Stimulated activated CD4-positive, alpha-beta T cell treated with anti-CD3 and anti-CD28 coated beads, TNF-alpha, amount 100 ng/mL, for 4 hours (primary cell): ENCODE data around the gene PRXL2B.
"Not testable (repeated sequence)": the region's sequence is repeated elsewhere in the genome, so short reads cannot be mapped to it uniquely, and the experiment has no call there.

Experiments
- DNase-seq, 3 experiments: peaks; one replicate each; pipeline ENCODE4 v3.0.0-alpha.2; 2020; ENCODE audit warnings: low read depth in 3 of 3

Gene PRXL2B

GRCh38 chr1:2586154-2587070, at the start of gene PRXL2B:
TSS of gene PRXL2B (plus strand) at chr1:2586777. CDS start at chr1:2586886, 109 bp downstream.
- peak; percentile 94 to 98 (median 95) for DNase-seq

DNA sequence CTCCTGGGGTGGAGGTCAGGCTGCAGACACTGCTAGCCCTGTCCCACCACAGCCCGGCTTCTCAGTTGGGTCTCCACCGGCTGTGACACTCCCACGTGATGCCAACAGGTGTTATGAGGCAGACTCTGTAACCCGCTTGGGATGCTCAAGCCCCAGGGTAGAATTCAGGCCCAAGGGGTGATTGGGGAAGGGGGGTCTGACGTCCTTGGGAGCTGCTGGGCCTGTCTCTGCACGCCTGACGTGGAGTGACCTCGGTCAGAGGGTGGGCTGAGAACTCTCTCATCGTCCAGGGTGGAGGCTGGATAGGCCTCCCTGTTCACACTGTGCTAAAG, 48.8 kb upstream of the PRXL2B start:
- no peak for DNase-seq

GRCh38 chr1:2538376-2538775, 48.2 kb upstream of the PRXL2B start:
- DNase-seq, result no peak

DNA sequence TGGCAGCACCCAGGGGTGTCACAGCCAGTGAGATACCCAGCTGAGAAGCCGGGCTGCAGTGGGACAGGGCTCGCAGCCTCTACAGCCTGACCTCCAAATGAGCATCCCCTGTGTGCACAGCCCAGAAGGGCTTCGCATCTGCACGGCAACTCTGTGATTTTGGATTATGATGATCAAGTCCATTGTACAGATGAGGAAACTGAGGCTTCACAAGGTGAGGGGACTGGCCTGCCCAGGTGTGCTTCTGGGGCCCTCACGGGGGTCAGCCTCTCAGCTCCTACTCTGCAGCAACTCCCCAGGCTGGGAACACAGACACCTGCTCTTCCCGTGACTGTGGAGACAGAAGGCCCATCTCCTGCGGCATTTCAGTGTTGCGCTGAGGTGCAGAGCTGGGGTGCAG, 47.7 kb upstream of the PRXL2B start:
- DNase-seq, result no peak

- no peak for DNase-seq
Measured at GRCh38 chr1:2539312-2539907, 47.2 kb upstream of the PRXL2B start.

DNA sequence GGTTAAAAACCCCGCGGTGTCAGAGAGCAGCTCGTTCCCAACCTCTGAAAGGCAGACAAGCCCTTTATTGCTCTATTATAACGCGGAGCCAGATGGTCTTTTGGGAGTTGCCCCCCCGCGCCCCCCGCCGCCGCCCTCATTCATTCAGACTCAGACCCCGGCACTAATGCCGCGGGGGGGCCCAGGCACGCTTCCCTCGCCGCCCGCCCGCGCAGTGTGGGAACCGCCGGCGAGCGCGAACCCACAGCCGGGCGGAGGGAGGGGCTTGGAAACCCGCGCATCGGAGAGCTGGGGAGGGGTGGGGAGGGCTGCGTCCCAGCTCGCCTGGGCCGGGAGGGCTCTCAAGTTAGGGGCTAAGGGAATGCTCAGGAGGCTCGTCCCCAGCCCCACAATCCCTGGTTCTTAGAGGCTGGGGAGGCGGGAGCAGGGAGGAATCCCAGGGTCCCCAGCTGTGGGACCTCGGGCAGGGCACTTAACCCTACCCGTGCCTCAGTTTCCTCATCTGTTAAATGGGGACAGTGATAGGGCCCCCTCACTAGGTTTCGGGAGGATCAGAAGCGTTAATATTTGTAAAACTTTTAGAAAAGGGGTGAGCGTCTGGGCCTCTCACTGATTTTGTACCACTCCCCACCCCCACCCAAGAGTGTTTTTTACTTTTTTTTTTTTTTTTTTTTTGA, 45.6 kb upstream of the PRXL2B start:
- no peak for DNase-seq

GRCh38 chr1:2541619-2542245, 44.8 kb upstream of the PRXL2B start:
- no peak for DNase-seq

DNA sequence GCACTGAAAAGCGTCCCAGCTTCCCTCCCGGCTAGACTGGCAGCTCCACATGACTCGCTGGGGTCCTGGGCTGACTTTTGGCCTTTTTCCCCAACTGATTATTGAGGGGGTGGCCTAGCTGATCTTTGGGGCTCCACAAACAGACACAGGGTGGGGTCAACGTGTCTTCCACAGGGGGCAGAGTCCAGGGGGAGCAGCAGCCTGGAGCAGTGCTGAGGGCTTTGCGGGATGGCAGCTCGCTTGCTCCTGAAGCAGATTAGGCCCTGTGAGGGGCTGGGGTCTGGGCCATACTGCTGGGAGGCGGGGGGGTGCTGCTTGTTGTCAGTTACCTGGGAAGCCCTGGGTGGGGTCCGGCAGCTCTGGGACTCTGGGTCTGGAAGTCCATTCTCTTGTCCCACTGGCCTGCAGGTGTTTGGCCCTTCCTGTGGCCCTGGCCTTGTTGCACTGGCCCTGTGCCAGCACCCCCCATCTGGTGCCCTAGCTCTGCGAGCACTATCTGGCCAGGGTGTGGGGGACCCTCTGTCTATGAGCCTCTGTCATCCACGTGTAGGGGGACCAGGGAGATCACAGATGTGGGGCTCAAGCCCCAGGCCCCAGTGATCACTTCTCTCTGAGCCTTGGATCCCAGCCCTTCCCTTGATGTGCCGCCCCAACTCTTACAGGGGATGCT, 44.2 kb upstream of the PRXL2B start:
- DNase-seq, result no peak

- DNase-seq, result no peak
Measured at GRCh38 chr1:2543543-2544092, 43.0 kb upstream of the PRXL2B start.

GRCh38 chr1:2544093-2544874, 42.3 kb upstream of the PRXL2B start:
- DNase-seq, result no peak

GRCh38 chr1:2544875-2545640, 41.5 kb upstream of the PRXL2B start:
- no peak for DNase-seq

DNA sequence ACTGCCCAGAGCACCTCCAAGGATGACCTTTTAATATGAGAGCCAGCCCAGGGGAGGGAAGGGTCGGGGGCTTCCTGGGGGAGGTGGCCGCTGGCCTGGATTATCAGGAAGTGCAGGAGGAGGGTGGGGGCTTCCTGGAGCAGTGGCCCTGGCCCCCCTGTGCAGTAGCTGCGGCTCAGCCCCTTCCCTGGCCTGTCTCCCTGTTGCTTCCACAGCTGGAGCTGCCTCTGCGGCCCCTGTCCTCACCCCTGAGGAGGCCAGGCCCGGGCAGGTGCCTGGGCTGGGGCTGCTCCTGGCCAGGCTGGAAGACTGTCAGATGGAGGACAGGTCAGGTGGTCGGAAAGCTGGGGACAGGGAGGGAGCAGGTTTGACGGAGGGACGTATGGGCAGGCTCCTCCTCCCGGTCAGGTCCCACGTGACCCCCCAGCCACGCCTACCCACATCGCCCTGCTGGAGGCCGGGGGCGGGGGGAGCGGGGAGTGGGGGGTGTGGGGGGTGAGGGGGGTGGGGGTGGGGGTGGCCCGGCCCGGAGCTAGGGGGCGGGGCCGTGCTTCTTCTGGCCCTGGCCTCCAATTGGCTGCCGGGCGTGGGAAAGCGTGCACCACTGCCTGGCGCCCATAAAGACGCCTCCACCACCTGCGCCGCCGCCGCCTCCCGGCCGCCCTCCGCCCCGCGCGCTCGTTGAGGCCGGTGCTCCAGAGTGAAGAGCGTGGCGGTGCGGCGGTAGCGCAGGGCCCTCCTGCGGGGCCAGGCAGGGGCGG, 40.6 kb upstream of the PRXL2B start:
- DNase-seq, result peak; percentile 61 to 85 (median 84)

- DNase-seq, result peak; percentile 63 to 64 (median 63)
Measured at GRCh38 chr1:2546515-2547209, 39.9 kb upstream of the PRXL2B start.

DNA sequence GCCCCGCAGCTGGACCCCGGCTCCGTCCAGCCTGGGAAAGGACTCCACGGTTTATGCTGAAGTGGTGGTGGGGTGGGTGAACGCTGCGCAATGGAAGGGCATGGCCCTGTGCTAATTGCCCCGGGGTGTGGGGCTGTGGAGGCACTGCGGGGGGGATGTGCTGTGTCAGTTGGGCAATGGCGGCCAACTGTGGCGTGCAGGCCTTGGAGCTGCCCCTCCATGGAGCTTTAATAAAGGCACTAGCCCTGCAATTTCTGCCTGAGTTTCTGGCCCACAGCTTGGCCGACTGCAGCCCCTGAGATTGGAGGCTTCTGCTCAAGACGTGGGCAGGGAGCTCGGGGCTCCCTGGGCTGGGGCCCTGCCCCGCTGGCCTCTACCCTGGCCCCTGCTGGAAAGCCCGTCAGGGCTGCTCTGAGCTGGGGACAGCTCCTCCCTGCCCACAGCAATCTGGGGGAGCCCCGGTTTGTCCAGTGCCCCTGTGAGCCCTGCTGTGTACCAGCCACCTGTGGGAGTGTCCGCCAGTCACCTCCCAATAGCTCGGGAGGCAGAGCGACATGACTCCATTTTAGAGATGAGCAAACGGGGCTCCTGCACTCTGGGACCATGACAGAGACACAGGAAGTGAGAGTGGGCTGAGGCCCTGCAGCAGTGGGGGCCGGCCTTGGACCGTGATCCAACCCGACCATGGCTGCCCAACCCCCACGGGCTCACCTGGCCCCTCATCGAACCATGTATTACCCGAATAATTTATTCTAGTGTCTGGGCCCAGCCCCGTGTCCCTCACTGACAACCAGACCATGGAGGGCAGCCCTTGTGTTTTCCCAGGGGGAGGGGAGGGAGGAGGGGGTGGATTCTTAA, 39.1 kb upstream of the PRXL2B start:
- no peak for DNase-seq

GRCh38 chr1:2548068-2548589, 38.4 kb upstream of the PRXL2B start:
- peak; percentile 67 to 78 (median 68) for DNase-seq

DNA sequence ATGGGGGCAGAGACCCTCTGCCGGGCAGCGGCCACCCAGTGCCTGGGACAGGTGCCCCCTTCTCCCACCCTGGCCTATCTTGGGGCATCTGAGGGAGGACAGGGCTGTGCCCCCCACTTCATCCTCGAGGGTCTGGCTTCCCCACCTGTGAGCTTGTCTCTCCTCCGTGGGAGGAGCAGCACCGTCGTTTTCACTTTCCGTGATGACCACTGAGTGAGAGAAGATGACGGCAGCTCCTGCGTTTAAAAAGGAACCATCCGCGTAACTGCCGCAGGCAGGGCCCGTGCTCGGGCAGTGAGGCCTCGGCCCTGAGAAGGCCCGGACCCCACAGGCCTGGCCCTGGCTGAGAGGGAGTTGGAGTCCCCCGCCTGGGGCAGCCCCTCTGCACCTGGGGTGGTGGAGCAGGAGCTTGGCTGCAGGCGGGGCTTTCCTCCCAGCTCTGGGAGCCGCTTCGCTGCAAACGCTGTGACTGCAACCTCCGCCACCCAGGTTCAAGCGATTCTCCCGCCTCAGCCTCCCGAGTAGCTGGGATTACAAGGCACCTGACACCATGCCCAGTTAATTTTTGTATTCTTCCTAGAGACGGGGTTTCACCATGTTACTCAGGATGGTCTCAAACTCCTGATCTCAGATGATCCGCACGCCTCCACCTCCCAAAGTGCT, 37.1 kb upstream of the PRXL2B start:
- DNase-seq, result not testable (repeated sequence)
